PC-3 (cell line): Measurements from ENCODE around the gene LATS2. TPM values are rescaled to one million over a fixed set of nuclear protein-coding genes. Genes with fewer than 3 reads are reported as not detected.
A peak's percentile ranks its signal among the peaks of the same experiment; 100 is the strongest.

ENCODE experiments used
- ATAC-seq: fragments of 200-7000 bp; cut with Tn5 transposase; 2 replicates; pipeline ENCODE4 v1.9.1; 2020; ENCODE audit warnings: mild to moderate bottlenecking, moderate library complexity
- BruUV-seq: library from RNA; stranded (reverse); fragments of 400-500 nt; replicated peaks from 2 replicates; lab custom pipeline; 2021; lab: Mats Ljungman, UMichigan
- CTCF ChIA-PET: fragments of 300-600 bp; sonication (Branson Sonifier 250); formaldehyde crosslinking; loops from one replicate; lab custom pipeline; 2022; ENCODE audit warnings: antibody characterized with exemption; lab: Charles Lee
- POLR2A ChIA-PET: fragments of 300-600 bp; sonication (Branson Sonifier 250); formaldehyde crosslinking; loops from one replicate; lab custom pipeline; 2022; ENCODE audit warnings: antibody characterized with exemption; ENCODE audit not compliant: unreplicated experiment; lab: Charles Lee
- DNase-seq: peaks from one replicate; pipeline ENCODE4 v3.0.0-alpha.2; 2015
- H2AFZ ChIP-seq: fragments of 300-600 bp; sonication (generic); 2 replicates; pipeline ENCODE4 v1.6.0; 2016; ENCODE audit warnings: antibody characterized with exemption, low read length
- H3F3A ChIP-seq: fragments of 300-600 bp; sonication (generic); one replicate; pipeline ENCODE4 v1.6.0; 2017; ENCODE audit warnings: antibody characterized with exemption, low read length, control low read depth, mild to moderate bottlenecking; ENCODE audit not compliant: unreplicated experiment
- H3K27ac ChIP-seq: fragments of 300-600 bp; sonication (generic); 2 replicates; pipeline ENCODE4 v1.5.1; 2016; ENCODE audit warnings: mild to moderate bottlenecking, low read length
- H3K27me3 ChIP-seq: fragments of 300-600 bp; sonication (generic); 2 replicates; pipeline ENCODE4 v1.6.1; 2016; ENCODE audit warnings: low read length, mixed read lengths
- H3K36me3 ChIP-seq: fragments of 300-600 bp; sonication (generic); 2 replicates; pipeline ENCODE4 v1.6.1; 2016; ENCODE audit warnings: low read depth, mixed run types, low read length, mixed read lengths
- H3K4me1 ChIP-seq: fragments of 300-600 bp; sonication (generic); 2 replicates; pipeline ENCODE4 v1.5.1; 2016; ENCODE audit warnings: low read length; ENCODE audit not compliant: insufficient read depth
- H3K4me2 ChIP-seq: fragments of 300-600 bp; sonication (generic); 2 replicates; pipeline ENCODE4 v1.6.0; 2016; ENCODE audit warnings: low read length
- H3K4me3 ChIP-seq: fragments of 300-600 bp; sonication (generic); 2 replicates; pipeline ENCODE4 v1.5.1; 2016; ENCODE audit warnings: mild to moderate bottlenecking, low read length, mixed read lengths
- H3K79me2 ChIP-seq: fragments of 300-600 bp; sonication (generic); 2 replicates; pipeline ENCODE4 v1.6.1; 2017; ENCODE audit warnings: low read length, mixed read lengths
- H3K9ac ChIP-seq: fragments of 300-600 bp; sonication (generic); 2 replicates; pipeline ENCODE4 v1.6.0; 2016; ENCODE audit warnings: mild to moderate bottlenecking, low read length
- H3K9me2 ChIP-seq: fragments of 300-600 bp; sonication (generic); replicated peaks from 2 replicates; pipeline ENCODE4 v1.6.1; 2016; ENCODE audit warnings: mixed run types, low read length, mixed read lengths
- H3K9me3 ChIP-seq: fragments of 300-600 bp; sonication (generic); 2 replicates; pipeline ENCODE4 v1.6.1; 2016; ENCODE audit warnings: low read length, mixed read lengths
- H4K20me1 ChIP-seq: fragments of 300-600 bp; sonication (generic); 2 replicates; pipeline ENCODE4 v1.6.1; 2016; ENCODE audit warnings: low read length, mixed read lengths
- CTCF ChIP-seq: fragments of 300-600 bp; sonication (generic); conservative IDR thresholded peaks from 2 replicates; pipeline ENCODE4 v1.5.1; 2017; ENCODE audit warnings: antibody characterized with exemption, low read depth, mild to moderate bottlenecking, low read length
- EZH2 ChIP-seq: fragments of 300-600 bp; sonication (generic); IDR thresholded peaks from one replicate; pipeline ENCODE4 v1.6.1; 2017; ENCODE audit warnings: antibody characterized with exemption, mild to moderate bottlenecking, low read length; ENCODE audit not compliant: unreplicated experiment
- EZH2phosphoT487 ChIP-seq: fragments of 300-600 bp; sonication (generic); IDR thresholded peaks from 2 replicates; pipeline ENCODE4 v1.6.1; 2018; ENCODE audit warnings: mild to moderate bottlenecking, antibody characterized with exemption, low read length, borderline replicate concordance
- intact Hi-C: fragments of 100-400 bp; cut with micrococcal nuclease; formaldehyde crosslinking; loops from 2 replicates; pipeline ENCODE4 v1.9.0; 2023
- total RNA-seq: library from RNA; depleted of rRNA; stranded (reverse); fragments of >200 nt; gene quantifications from 2 replicates; pipeline ENCODE4 v1.2.3, GENCODE V29; 2014

LATS2 gene
- total RNA-seq, 1 experiment from 2014 or later: 11.0 TPM

GRCh38 chr13:21079221-21079620 lies 17.8 kb upstream of the LATS2 start:
- H3F3A ChIP-seq: no peaks in the 10 kb centered on the region
- H3K9me3 ChIP-seq: no peaks in the 10 kb centered on the region
- no peak overlapping the region for H3K4me3 ChIP-seq
- no peaks in the 10 kb centered on the region for H3K36me3 ChIP-seq
- ChIA-PET POLR2A (no interaction called here), CTCF (no interaction called here)
- intact Hi-C loops: no loop called here
- no peaks in the 10 kb centered on the region for H4K20me1 ChIP-seq
- H3K9ac ChIP-seq: no peak overlapping the region
- H3K27me3 ChIP-seq: no peaks in the 10 kb centered on the region
- no peak overlapping the region for H3K27ac ChIP-seq
- TF ChIP-seq EZH2 (no peak), EZH2phosphoT487 (no peak), CTCF (no peak)
- H2AFZ ChIP-seq: no peak overlapping the region
- no peaks in the 10 kb centered on the region for H3K79me2 ChIP-seq
- ATAC-seq (no peak), DNase-seq (no peak)
- H3K9me2 ChIP-seq: no peaks in the 10 kb centered on the region
- H3K4me2 ChIP-seq: peak overlapping the region; percentile 79; the same call in 1 of the 2 replicates
- peaks cover 15% of the 10 kb centered on the region; the same call in 1 of the 2 replicates for H3K4me1 ChIP-seq
- no TSS peak for BruUV-seq

GRCh38 chr13:21078501-21078900 lies 17.1 kb upstream of the LATS2 start:
- BruUV-seq: no TSS peak
- intact Hi-C loops: no loop called here
- Histone ChIP-seq H3K9ac (no peak overlapping the region), H3F3A (no peaks in the 10 kb centered on the region), H3K4me3 (no peak overlapping the region), H3K27ac (no peak overlapping the region), H2AFZ (no peak overlapping the region), H3K27me3 (no peaks in the 10 kb centered on the region), H4K20me1 (no peaks in the 10 kb centered on the region), H3K9me2 (no peaks in the 10 kb centered on the region), H3K4me1 (peaks cover 15% of the 10 kb centered on the region; the same call in 1 of the 2 replicates), H3K36me3 (no peaks in the 10 kb centered on the region), H3K9me3 (no peaks in the 10 kb centered on the region), H3K4me2 (no peak overlapping the region), H3K79me2 (no peaks in the 10 kb centered on the region)
- DNase-seq (no peak), ATAC-seq (no peak)
- ChIA-PET POLR2A (no interaction called here), CTCF (interaction anchor here (0.6 kb wide), 2 partner anchors 8 to 102 kb away, joined by 4 read pairs; no protein-coding TSS in a partner anchor)
- no peak for TF ChIP-seq EZH2phosphoT487
- TF ChIP-seq EZH2: no peak
- TF ChIP-seq CTCF: no peak

- TF ChIP-seq EZH2: no peak
- no peak for TF ChIP-seq CTCF
- H2AFZ ChIP-seq: no peak overlapping the region
- H3K4me1 ChIP-seq: peaks cover 15% of the 10 kb centered on the region; the same call in 1 of the 2 replicates
- H3F3A ChIP-seq: no peaks in the 10 kb centered on the region
- no peaks in the 10 kb centered on the region for H3K9me2 ChIP-seq
- no peak for DNase-seq
- ChIA-PET CTCF (interaction anchor here (0.6 kb wide), 1 partner anchor 103 kb away, joined by 4 read pairs; no protein-coding TSS in a partner anchor), POLR2A (no interaction called here)
- H3K9ac ChIP-seq: no peak overlapping the region
- intact Hi-C loops: no loop called here
- ATAC-seq: no peak
- H3K9me3 ChIP-seq: no peaks in the 10 kb centered on the region
- no peak overlapping the region for H3K27ac ChIP-seq
- H3K27me3 ChIP-seq: no peaks in the 10 kb centered on the region
- no peaks in the 10 kb centered on the region for H3K36me3 ChIP-seq
- no peak overlapping the region for H3K4me2 ChIP-seq
- BruUV-seq: no TSS peak
- H3K4me3 ChIP-seq: no peak overlapping the region
- no peaks in the 10 kb centered on the region for H4K20me1 ChIP-seq
- no peaks in the 10 kb centered on the region for H3K79me2 ChIP-seq
Observed at GRCh38 chr13:21077788-21078353, 16.5 kb upstream of the LATS2 start.
